KOPT-K1 (cell line): ENCODE measurements around the gene C20orf202.

Experiments used
- H3K27ac ChIP-seq: fragments of 200-600 bp; sonication (generic); 2 replicates; pipeline ENCODE4 v1.5.1; 2016; ENCODE audit warnings: antibody characterized with exemption, mild to moderate bottlenecking, low read depth, low read length; ENCODE audit not compliant: poor library complexity, severe bottlenecking
- H3K36me3 ChIP-seq: fragments of 200-600 bp; sonication (generic); 2 replicates; pipeline ENCODE4 v1.5.1; 2017; ENCODE audit warnings: antibody characterized with exemption, mild to moderate bottlenecking, low read length, moderate library complexity; ENCODE audit not compliant: insufficient read depth
- H3K9me3 ChIP-seq: fragments of 200-600 bp; sonication (generic); 2 replicates; pipeline ENCODE4 v1.5.1; 2017; ENCODE audit warnings: antibody characterized with exemption, low read length, mild to moderate bottlenecking; ENCODE audit not compliant: insufficient read depth, poor library complexity, severe bottlenecking

Gene C20orf202

GRCh38 chr20:1190847-1191246, 12.4 kb upstream of the C20orf202 start:
- Histone ChIP-seq H3K9me3 (no peaks in the 10 kb centered on the region), H3K36me3 (no peaks in the 10 kb centered on the region), H3K27ac (no peak overlapping the region)

- Histone ChIP-seq H3K27ac (no peak overlapping the region), H3K36me3 (no peaks in the 10 kb centered on the region), H3K9me3 (no peaks in the 10 kb centered on the region)
Observed at GRCh38 chr20:1191299-1191698, 12.0 kb upstream of the C20orf202 start.

- Histone ChIP-seq H3K9me3 (no peaks in the 10 kb centered on the region), H3K27ac (no peak overlapping the region), H3K36me3 (no peaks in the 10 kb centered on the region)
Observed at GRCh38 chr20:1195226-1195625, 8.0 kb upstream of the C20orf202 start.

- H3K9me3 ChIP-seq, result no peaks in the 10 kb centered on the region
- no peaks in the 10 kb centered on the region for H3K36me3 ChIP-seq
- H3K27ac ChIP-seq, result no peak overlapping the region
Observed at GRCh38 chr20:1196634-1197033, 6.6 kb upstream of the C20orf202 start.

- no peaks in the 10 kb centered on the region for H3K9me3 ChIP-seq
- no peak overlapping the region for H3K27ac ChIP-seq
- no peaks in the 10 kb centered on the region for H3K36me3 ChIP-seq
Observed at GRCh38 chr20:1197801-1198200, 5.5 kb upstream of the C20orf202 start.

GRCh38 chr20:1198751-1199150, 4.5 kb upstream of the C20orf202 start:
- Histone ChIP-seq H3K36me3 (no peaks in the 10 kb centered on the region), H3K9me3 (no peaks in the 10 kb centered on the region), H3K27ac (no peak overlapping the region)

GRCh38 chr20:1199212-1199873, 3.9 kb upstream of the C20orf202 start:
- H3K9me3 ChIP-seq, result no peaks in the 10 kb centered on the region
- H3K27ac ChIP-seq, result no peak overlapping the region
- H3K36me3 ChIP-seq, result no peaks in the 10 kb centered on the region

- no peaks in the 10 kb centered on the region for H3K36me3 ChIP-seq
- no peaks in the 10 kb centered on the region for H3K9me3 ChIP-seq
- no peak overlapping the region for H3K27ac ChIP-seq
Observed at GRCh38 chr20:1199964-1200363, 3.3 kb upstream of the C20orf202 start.

GRCh38 chr20:1203630-1204029, 376 bp downstream of the C20orf202 start:
- H3K27ac ChIP-seq, result no peak overlapping the region
- no peaks in the 10 kb centered on the region for H3K9me3 ChIP-seq
- H3K36me3 ChIP-seq, result no peaks in the 10 kb centered on the region

- Histone ChIP-seq H3K36me3 (no peaks in the 10 kb centered on the region), H3K27ac (no peak overlapping the region), H3K9me3 (no peaks in the 10 kb centered on the region)
Observed at GRCh38 chr20:1204113-1204512, 859 bp downstream of the C20orf202 start.

- Histone ChIP-seq H3K36me3 (no peaks in the 10 kb centered on the region), H3K27ac (no peak overlapping the region), H3K9me3 (no peaks in the 10 kb centered on the region)
Observed at GRCh38 chr20:1204576-1204975, 1.3 kb downstream of the C20orf202 start.

- Histone ChIP-seq H3K9me3 (no peaks in the 10 kb centered on the region), H3K36me3 (no peaks in the 10 kb centered on the region), H3K27ac (no peak overlapping the region)
Observed at GRCh38 chr20:1205802-1206201, 2.5 kb downstream of the C20orf202 start.

- Histone ChIP-seq H3K9me3 (no peaks in the 10 kb centered on the region), H3K27ac (no peak overlapping the region), H3K36me3 (no peaks in the 10 kb centered on the region)
Observed at GRCh38 chr20:1206366-1207148, 3.3 kb downstream of the C20orf202 start.

- Histone ChIP-seq H3K27ac (no peak overlapping the region), H3K36me3 (no peaks in the 10 kb centered on the region), H3K9me3 (no peaks in the 10 kb centered on the region)
Observed at GRCh38 chr20:1207293-1207878, 4.1 kb downstream of the C20orf202 start.

- no peaks in the 10 kb centered on the region for H3K36me3 ChIP-seq
- H3K27ac ChIP-seq, result no peak overlapping the region
- no peaks in the 10 kb centered on the region for H3K9me3 ChIP-seq
Observed at GRCh38 chr20:1209447-1210387, 6.5 kb downstream of the C20orf202 start.
